ENCODE results near the gene ROR1. TPM values are rescaled to one million over a fixed set of nuclear protein-coding genes. Genes with fewer than 3 reads are reported as not detected.

The ROR1 gene
- total and polyA plus RNA-seq, 3 donors from 2014 or later, result 3.3 to 5.1 (median 4.6) TPM

- 83 to 100% methylated on average over 2 of the region's 2 CpGs for WGBS, 2 donors
- TF ChIP-seq POLR2A (IDR thresholded peaks at IDR 0.05), result no peak
- no peak for TF ChIP-seq CTCF (IDR thresholded peaks at IDR 0.05)
- intact Hi-C loops (cut with DNase I; ENCODE audit: low total_unique reads), result no loop called here
- no peaks in the 10 kb centered on the region for H3K36me3 ChIP-seq (ENCODE audit: low read depth, missing control alignments)
- no peak overlapping the region for H3K4me3 ChIP-seq
- DNase-seq, result no peak
- H3K9me3 ChIP-seq, result no peaks in the 10 kb centered on the region
- H3K27me3 ChIP-seq, result no peaks in the 10 kb centered on the region
- no peak overlapping the region for H3K27ac ChIP-seq
- H3K4me1 ChIP-seq, result no peaks in the 10 kb centered on the region
Measured at GRCh38 chr1:64084451-64084850, 310.6 kb downstream of the ROR1 start.

GRCh38 chr1:64087768-64088167 is 314.0 kb downstream of the ROR1 start:
- Histone ChIP-seq H3K27me3 (no peaks in the 10 kb centered on the region), H3K27ac (no peak overlapping the region), H3K4me1 (no peaks in the 10 kb centered on the region), H3K36me3 (ENCODE audit: low read depth, missing control alignments) (no peaks in the 10 kb centered on the region), H3K4me3 (no peak overlapping the region), H3K9me3 (no peaks in the 10 kb centered on the region)
- WGBS, 2 donors, result 64 to 71% methylated on average over 2 of the region's 2 CpGs
- intact Hi-C loops (cut with DNase I; ENCODE audit: low total_unique reads), result no loop called here
- no peak for DNase-seq
- TF ChIP-seq CTCF (IDR thresholded peaks at IDR 0.05), result no peak
- TF ChIP-seq POLR2A (IDR thresholded peaks at IDR 0.05), result no peak

- intact Hi-C loops (cut with DNase I; ENCODE audit: low total_unique reads), result no loop called here
- 75 to 88% methylated on average over 3 of the region's 3 CpGs for WGBS, 2 donors
Measured at GRCh38 chr1:64090436-64090835, 316.6 kb downstream of the ROR1 start.

GRCh38 chr1:64092851-64093371 is 319.1 kb downstream of the ROR1 start:
- intact Hi-C loops (cut with DNase I; ENCODE audit: low total_unique reads), result no loop called here
- no peak for DNase-seq
- Histone ChIP-seq H3K27me3 (no peaks in the 10 kb centered on the region), H3K27ac (no peak overlapping the region), H3K36me3 (ENCODE audit: low read depth, missing control alignments) (no peaks in the 10 kb centered on the region), H3K4me3 (no peak overlapping the region), H3K4me1 (no peaks in the 10 kb centered on the region), H3K9me3 (no peaks in the 10 kb centered on the region)
- WGBS, 2 donors, result 73 to 80% methylated on average over 5 of the region's 5 CpGs
- TF ChIP-seq POLR2A (IDR thresholded peaks at IDR 0.05) (no peak), CTCF (IDR thresholded peaks at IDR 0.05) (no peak)

More at GRCh38 chr1:64090436-64090835, 316.6 kb downstream of the ROR1 start:
- Histone ChIP-seq H3K9me3 (no peaks in the 10 kb centered on the region), H3K4me3 (no peak overlapping the region), H3K4me1 (no peaks in the 10 kb centered on the region), H3K36me3 (ENCODE audit: low read depth, missing control alignments) (no peaks in the 10 kb centered on the region), H3K27me3 (no peaks in the 10 kb centered on the region), H3K27ac (no peak overlapping the region)
- no peak for DNase-seq
- no peak for TF ChIP-seq CTCF (IDR thresholded peaks at IDR 0.05)
- TF ChIP-seq POLR2A (IDR thresholded peaks at IDR 0.05), result no peak

- no peak for DNase-seq
- Histone ChIP-seq H3K27ac (no peak overlapping the region), H3K27me3 (no peaks in the 10 kb centered on the region), H3K36me3 (ENCODE audit: low read depth, missing control alignments) (no peaks in the 10 kb centered on the region), H3K9me3 (no peaks in the 10 kb centered on the region), H3K4me3 (no peak overlapping the region), H3K4me1 (no peaks in the 10 kb centered on the region)
- intact Hi-C loops (cut with DNase I; ENCODE audit: low total_unique reads), result no loop called here
- no peak for TF ChIP-seq POLR2A (IDR thresholded peaks at IDR 0.05)
- no peak for TF ChIP-seq CTCF (IDR thresholded peaks at IDR 0.05)
Measured at GRCh38 chr1:64093941-64094340, 320.1 kb downstream of the ROR1 start.

Data from testis (tissue), 3 donors.